Adrenal gland (tissue), 5 donors: Measurements from ENCODE around the gene TAS2R14.

Experiments used
- CTCF ChIP-seq, 6 experiments: fragments of 450-650 bp in 4 of 6; fragments of 200-600 bp in 2 of 6; sonication (generic) in 1 of 6; IDR thresholded peaks; 1 replicate in 5 of 6; 2 replicates in 1 of 6; pipeline versions ENCODE4 v1.5.1 to v1.8.0; 2016 to 2021; ENCODE audit warnings: antibody characterized with exemption in 6 of 6, mild to moderate bottlenecking in 2 of 6, moderate library complexity in 1 of 6
- POLR2A ChIP-seq, 2 donors: fragments of 450-650 bp; IDR thresholded peaks; one replicate each; pipeline ENCODE4 v1.6.1; 2017; ENCODE audit warnings: antibody characterized with exemption in 2 of 2, mild to moderate bottlenecking in 2 of 2, moderate library complexity in 1 of 2
- donor health status: DM: no; HTN: no; CAD: no.

- TF ChIP-seq POLR2A (IDR thresholded peaks at IDR 0.05) (no peak), CTCF (IDR thresholded peaks at IDR 0.05) (no peak)
Observed at GRCh38 chr12:10982244-10982643, 43.2 kb upstream of the TAS2R14 start.
